ENCODE measurements around the gene SOX14. TPM values are rescaled to one million over a fixed set of nuclear protein-coding genes. Genes with fewer than 3 reads are reported as not detected.

The SOX14 gene
- total RNA-seq, 1 donor from 2014 or later = 19.7 TPM

DNA sequence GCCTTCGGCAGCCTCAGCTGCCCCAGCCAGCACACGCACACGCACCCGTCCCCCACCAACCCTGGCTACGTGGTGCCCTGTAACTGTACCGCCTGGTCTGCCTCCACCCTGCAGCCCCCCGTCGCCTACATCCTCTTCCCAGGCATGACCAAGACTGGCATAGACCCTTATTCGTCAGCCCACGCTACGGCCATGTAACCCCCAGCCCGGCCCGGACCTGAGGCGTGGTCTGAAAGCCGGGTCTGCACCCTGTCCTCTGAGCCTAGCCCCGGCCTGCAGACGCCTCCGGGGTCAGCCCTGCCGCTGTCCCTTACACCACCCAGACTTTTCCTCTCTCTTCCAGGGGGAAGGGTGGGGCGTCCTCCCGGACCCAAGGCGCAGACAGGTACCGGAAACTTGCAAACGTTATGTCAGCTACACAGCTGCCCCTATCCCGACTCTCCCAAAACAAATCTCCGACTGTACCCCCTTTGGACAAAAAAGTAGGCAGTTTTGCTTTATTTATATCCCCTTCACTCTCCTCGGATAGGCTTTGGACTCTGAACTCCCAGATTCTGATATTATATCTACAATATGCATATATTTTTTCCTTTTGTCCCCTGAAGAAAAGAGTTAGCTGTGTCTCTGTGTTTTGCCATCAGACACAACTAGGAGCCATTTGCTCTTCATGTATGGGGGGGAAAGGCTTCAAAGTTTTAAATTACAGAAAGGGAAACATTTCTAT, 1.4 kb downstream of the SOX14 start:
- peak overlapping the region; percentile 81 for H3K27ac Mint-ChIP-seq (ENCODE audit: unreplicated experiment)
- no peaks in the 10 kb centered on the region for H3K36me3 Mint-ChIP-seq (ENCODE audit: low read depth, unreplicated experiment)
- no peaks in the 10 kb centered on the region for H3K9me3 Mint-ChIP-seq (ENCODE audit: unreplicated experiment)
- H3K4me3 Mint-ChIP-seq (ENCODE audit: unreplicated experiment) = peak overlapping the region; percentile 93
- H3K4me1 Mint-ChIP-seq (ENCODE audit: unreplicated experiment) = peaks cover 65% of the 10 kb centered on the region
- peaks cover 15% of the 10 kb centered on the region for H3K27me3 Mint-ChIP-seq (ENCODE audit: unreplicated experiment)
- peak; percentile 17 for DNase-seq (ENCODE audit: low spot score)
- TF ChIP-seq, protein P1, sequence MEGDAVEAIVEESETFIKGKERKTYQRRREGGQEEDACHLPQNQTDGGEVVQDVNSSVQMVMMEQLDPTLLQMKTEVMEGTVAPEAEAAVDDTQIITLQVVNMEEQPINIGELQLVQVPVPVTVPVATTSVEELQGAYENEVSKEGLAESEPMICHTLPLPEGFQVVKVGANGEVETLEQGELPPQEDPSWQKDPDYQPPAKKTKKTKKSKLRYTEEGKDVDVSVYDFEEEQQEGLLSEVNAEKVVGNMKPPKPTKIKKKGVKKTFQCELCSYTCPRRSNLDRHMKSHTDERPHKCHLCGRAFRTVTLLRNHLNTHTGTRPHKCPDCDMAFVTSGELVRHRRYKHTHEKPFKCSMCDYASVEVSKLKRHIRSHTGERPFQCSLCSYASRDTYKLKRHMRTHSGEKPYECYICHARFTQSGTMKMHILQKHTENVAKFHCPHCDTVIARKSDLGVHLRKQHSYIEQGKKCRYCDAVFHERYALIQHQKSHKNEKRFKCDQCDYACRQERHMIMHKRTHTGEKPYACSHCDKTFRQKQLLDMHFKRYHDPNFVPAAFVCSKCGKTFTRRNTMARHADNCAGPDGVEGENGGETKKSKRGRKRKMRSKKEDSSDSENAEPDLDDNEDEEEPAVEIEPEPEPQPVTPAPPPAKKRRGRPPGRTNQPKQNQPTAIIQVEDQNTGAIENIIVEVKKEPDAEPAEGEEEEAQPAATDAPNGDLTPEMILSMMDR (IDR thresholded peaks at IDR 0.05; ENCODE audit: unreplicated experiment) = no peak

DNA sequence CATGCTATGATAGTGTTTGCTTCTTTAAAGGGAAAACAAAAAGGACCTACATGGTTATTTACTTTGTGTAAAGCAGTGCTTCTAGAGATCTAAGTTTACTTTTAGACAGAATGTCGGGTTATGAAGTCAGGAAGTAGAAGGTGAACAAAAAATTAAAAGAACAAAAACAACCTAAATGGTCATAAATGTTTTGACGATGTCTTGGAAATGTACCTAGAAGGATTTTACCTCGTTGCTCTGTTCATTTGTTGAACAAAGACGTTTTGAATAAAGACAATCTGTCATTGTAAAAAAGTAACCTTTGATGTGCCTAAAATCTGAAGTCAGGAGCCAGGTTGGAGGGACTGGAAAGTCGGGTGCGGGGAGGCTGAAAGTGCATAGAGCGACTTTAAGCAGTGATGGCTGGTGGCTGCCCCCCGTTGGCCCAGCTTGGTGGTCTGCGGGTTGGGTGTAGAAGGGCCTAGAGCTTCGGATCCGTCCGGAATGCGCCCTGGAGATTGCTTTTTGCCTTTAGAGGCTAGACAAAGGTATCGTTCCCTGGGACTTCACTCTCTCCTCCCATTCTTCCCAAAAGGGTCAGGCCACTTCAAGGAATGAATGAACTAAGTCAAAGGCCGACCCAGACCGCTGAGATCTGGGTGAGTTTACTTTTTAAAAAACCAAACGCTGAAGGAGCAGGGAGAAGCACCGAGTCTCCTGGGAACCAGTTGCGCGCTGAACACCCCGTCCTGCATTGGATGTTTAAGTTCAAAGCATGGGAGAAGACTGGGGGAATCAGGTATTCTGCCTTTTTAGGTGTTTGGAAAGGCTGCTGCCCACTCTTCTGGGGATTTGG, 2.1 kb downstream of the SOX14 start:
- peaks cover 60% of the 10 kb centered on the region for H3K4me1 Mint-ChIP-seq (ENCODE audit: unreplicated experiment)
- no peaks in the 10 kb centered on the region for H3K9me3 Mint-ChIP-seq (ENCODE audit: unreplicated experiment)
- peak overlapping the region; percentile 93 for H3K4me3 Mint-ChIP-seq (ENCODE audit: unreplicated experiment)
- TF ChIP-seq, protein P1 (IDR thresholded peaks at IDR 0.05; ENCODE audit: unreplicated experiment) = no peak
- H3K27me3 Mint-ChIP-seq (ENCODE audit: unreplicated experiment) = peaks cover 10% of the 10 kb centered on the region
- DNase-seq (ENCODE audit: low spot score) = peak; percentile 15
- H3K27ac Mint-ChIP-seq (ENCODE audit: unreplicated experiment) = peak overlapping the region; percentile 81
- no peaks in the 10 kb centered on the region for H3K36me3 Mint-ChIP-seq (ENCODE audit: low read depth, unreplicated experiment)

DNA sequence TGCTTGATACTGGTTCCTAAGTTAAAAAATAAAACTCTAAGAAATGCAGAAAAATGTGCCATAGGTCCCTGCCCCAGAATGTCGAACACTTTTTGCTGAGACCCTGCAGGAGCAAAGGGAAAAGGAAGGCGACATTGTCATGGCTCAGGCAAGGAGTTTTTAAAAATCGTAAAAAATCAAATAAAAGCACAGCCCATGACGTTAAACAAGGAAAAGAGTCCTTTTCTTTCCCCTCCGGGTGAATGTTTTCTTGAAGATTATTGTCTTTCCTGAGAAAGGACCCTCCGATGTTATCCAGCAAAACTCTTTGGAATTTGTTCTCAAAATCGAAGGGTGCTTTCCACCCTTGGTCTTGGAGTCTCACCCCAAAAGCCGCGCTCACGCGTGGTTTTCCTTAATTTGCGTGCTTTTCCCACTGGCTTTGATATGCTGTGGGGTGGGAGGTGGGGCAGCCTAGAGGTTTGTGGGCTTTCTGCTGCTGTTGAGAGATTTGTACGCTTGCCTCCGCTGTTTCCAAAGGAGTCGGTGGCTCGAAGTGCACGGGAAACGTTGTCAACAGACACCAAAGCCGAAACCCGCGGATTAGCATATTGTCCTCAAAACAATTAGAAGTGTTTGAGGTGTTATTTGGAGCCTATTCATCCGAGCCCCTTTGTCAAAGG, 2.9 kb downstream of the SOX14 start:
- Mint-ChIP-seq H3K27me3 (ENCODE audit: unreplicated experiment) (peaks cover 12% of the 10 kb centered on the region), H3K36me3 (ENCODE audit: low read depth, unreplicated experiment) (no peaks in the 10 kb centered on the region), H3K4me3 (ENCODE audit: unreplicated experiment) (peak overlapping the region; percentile 93), H3K27ac (ENCODE audit: unreplicated experiment) (peak overlapping the region; percentile 90), H3K9me3 (ENCODE audit: unreplicated experiment) (no peaks in the 10 kb centered on the region), H3K4me1 (ENCODE audit: unreplicated experiment) (peaks cover 57% of the 10 kb centered on the region)
- peak; percentile 15 for DNase-seq (ENCODE audit: low spot score)
- TF ChIP-seq, protein P1 (IDR thresholded peaks at IDR 0.05; ENCODE audit: unreplicated experiment) = no peak

DNA sequence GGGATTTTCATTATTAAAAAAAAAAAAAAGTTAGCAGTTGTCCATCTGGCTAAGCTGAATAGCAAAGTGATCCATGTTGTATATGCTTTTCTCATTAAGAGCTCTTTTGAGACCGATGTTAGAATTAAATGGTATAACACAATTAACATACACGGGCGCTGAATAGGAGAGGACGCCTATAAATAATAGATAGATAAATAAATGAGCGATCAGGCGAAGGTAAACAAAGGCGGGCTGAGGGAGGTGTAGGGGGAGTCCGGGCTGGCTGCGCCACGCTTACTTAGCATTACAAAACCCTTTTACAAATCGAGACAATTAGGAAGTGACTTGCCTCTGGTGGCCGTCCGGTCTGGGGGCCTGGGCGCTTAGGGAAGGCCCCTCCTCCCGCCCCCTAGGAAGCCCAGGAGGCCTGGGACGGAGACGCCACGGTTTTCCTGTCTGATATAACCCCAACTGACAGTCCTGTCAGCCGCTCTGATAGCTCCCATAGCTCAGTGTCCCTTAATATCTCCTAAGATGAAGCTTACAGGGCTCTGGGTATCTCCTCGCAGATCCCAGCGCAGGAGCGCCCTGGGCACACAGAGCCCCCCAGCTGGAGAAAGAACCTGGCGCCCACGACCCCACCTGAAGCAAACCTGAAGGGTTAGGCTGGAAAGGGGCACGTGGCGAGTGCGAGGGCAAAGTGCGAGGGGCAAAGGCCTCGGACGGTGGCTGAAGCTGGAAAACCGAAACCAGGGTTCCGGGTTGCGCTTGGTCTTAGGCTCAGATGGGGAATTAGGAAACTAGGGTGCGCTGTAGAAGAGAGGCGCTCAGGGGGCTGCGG, 3.6 kb downstream of the SOX14 start:
- peaks cover 56% of the 10 kb centered on the region for H3K4me1 Mint-ChIP-seq (ENCODE audit: unreplicated experiment)

More for the DNA sequence above, 3.6 kb downstream of the SOX14 start:
- peak overlapping the region; percentile 90 for H3K27ac Mint-ChIP-seq (ENCODE audit: unreplicated experiment)
- peak overlapping the region; percentile 93 for H3K4me3 Mint-ChIP-seq (ENCODE audit: unreplicated experiment)
- TF ChIP-seq, protein P1 (IDR thresholded peaks at IDR 0.05; ENCODE audit: unreplicated experiment) = no peak
- peak; percentile 53 for DNase-seq (ENCODE audit: low spot score)
- H3K36me3 Mint-ChIP-seq (ENCODE audit: low read depth, unreplicated experiment) = no peaks in the 10 kb centered on the region
- no peaks in the 10 kb centered on the region for H3K9me3 Mint-ChIP-seq (ENCODE audit: unreplicated experiment)
- peaks cover 12% of the 10 kb centered on the region for H3K27me3 Mint-ChIP-seq (ENCODE audit: unreplicated experiment)
